AG04450 (cell line): ENCODE results near the gene MLLT10. TPM values are rescaled to one million over a fixed set of nuclear protein-coding genes. Genes with fewer than 3 reads are reported as not detected.

Experiments
- CTCF ChIA-PET: fragments of 300-600, 350-600 bp; formaldehyde crosslinking; extraction: SDS; loops from one replicate; lab custom pipeline; 2022; ENCODE audit warnings: antibody characterized with exemption, inconsistent platforms; lab: Charles Lee
- POLR2A ChIA-PET: fragments of 350-600 bp; formaldehyde crosslinking; extraction: SDS; loops from one replicate; lab custom pipeline; 2021; ENCODE audit warnings: antibody characterized with exemption, inconsistent platforms; lab: Yijun Ruan, JAX
- DNase-seq: peaks from one replicate; pipeline ENCODE4 v3.0.0-alpha.2; 2011; ENCODE audit warnings: low read depth, low spot score
- H3K27ac ChIP-seq: one replicate; pipeline ENCODE4 v1.5.1; 2012; ENCODE audit warnings: low read depth, low read length, control low read depth
- H3K27me3 ChIP-seq: one replicate; pipeline ENCODE4 v1.6.0; 2012; ENCODE audit warnings: low read length; ENCODE audit not compliant: control insufficient read depth, insufficient read depth
- H3K4me3 ChIP-seq: 2 replicates; pipeline ENCODE4 v1.5.1; 2011; ENCODE audit warnings: mild to moderate bottlenecking, low read depth, low read length, control low read depth
- H3K9me3 ChIP-seq: 2 replicates; pipeline ENCODE4 v1.5.1; 2012; ENCODE audit warnings: low read length; ENCODE audit not compliant: control insufficient read depth, insufficient read depth
- polyA plus RNA-seq: library from polyadenylated mRNA; depleted of rRNA; stranded (reverse); fragments of >200 nt; gene quantifications from 2 replicates; pipeline ENCODE4 v1.2.3, GENCODE V29; 2011
- TF ChIP-seq, protein P1 (sequence below): IDR thresholded peaks from 2 replicates; pipeline ENCODE4 v1.5.1; 2011; ENCODE audit warnings: low read depth, low read length, control low read depth, inconsistent platforms

MLLT10 gene
- polyA plus RNA-seq, 1 experiment: 41.0 TPM

DNA sequence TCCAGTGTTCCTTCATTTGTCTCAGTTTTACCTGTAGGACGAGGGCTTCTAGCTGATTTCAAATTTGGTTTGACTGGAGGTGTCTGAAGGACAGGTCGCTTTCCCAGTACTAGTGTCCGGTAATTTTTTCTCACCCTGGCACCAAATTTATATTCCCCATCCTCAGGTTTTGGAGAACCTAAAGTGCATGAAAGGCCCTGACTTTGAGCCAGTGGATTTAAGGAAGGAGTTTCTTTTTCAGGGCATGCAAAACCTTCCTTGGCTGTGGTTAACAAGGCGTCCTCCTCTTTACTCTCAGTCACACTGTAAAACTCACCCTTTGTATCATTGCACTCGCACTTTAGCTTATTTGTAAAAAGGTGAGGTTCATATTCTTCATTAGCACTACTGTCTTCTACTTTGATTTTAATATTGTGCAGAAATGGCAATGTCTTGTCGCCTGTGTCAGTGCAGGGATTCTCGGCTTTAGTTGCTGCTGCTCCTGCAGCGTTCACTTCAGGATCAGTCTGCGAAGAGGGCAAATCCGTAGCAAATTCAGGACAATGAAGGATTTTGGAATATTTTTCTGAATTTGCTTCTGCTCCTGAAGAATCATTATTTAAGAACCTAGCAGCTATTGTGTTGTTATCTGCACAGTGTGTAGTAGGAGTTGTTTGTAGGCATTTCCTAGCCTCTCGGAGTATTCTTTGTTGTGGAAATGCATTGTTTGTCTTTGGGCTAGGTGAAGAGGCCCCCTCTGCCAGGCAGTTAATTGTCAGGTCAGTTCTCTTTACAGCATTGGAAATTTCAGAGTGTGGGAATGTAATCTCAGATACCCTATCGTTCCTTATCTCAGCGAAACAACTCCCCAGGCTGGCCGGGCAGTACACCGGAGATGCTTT lies 18.4 kb upstream of the MLLT10 start:
- peak overlapping the region; percentile 70 for H3K4me3 ChIP-seq
- ChIA-PET CTCF (interaction anchor here (0.9 to 2.5 kb wide), 3 partner anchors 17 to 237 kb away, joined by 3 to 10 read pairs (median 4); no protein-coding TSS in a partner anchor), POLR2A (interaction anchor here (1.1 to 2.3 kb wide), 3 partner anchors 10 to 19 kb away, joined by 5 to 10 read pairs (median 7); partner anchors contain the start of gene SKIDA1)
- H3K27me3 ChIP-seq: no peaks in the 10 kb centered on the region
- DNase-seq: no peak
- no peak overlapping the region for H3K27ac ChIP-seq
- TF ChIP-seq, protein P1, sequence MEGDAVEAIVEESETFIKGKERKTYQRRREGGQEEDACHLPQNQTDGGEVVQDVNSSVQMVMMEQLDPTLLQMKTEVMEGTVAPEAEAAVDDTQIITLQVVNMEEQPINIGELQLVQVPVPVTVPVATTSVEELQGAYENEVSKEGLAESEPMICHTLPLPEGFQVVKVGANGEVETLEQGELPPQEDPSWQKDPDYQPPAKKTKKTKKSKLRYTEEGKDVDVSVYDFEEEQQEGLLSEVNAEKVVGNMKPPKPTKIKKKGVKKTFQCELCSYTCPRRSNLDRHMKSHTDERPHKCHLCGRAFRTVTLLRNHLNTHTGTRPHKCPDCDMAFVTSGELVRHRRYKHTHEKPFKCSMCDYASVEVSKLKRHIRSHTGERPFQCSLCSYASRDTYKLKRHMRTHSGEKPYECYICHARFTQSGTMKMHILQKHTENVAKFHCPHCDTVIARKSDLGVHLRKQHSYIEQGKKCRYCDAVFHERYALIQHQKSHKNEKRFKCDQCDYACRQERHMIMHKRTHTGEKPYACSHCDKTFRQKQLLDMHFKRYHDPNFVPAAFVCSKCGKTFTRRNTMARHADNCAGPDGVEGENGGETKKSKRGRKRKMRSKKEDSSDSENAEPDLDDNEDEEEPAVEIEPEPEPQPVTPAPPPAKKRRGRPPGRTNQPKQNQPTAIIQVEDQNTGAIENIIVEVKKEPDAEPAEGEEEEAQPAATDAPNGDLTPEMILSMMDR: no peak
- no peaks in the 10 kb centered on the region; the same call in 1 of the 2 replicates for H3K9me3 ChIP-seq

DNA sequence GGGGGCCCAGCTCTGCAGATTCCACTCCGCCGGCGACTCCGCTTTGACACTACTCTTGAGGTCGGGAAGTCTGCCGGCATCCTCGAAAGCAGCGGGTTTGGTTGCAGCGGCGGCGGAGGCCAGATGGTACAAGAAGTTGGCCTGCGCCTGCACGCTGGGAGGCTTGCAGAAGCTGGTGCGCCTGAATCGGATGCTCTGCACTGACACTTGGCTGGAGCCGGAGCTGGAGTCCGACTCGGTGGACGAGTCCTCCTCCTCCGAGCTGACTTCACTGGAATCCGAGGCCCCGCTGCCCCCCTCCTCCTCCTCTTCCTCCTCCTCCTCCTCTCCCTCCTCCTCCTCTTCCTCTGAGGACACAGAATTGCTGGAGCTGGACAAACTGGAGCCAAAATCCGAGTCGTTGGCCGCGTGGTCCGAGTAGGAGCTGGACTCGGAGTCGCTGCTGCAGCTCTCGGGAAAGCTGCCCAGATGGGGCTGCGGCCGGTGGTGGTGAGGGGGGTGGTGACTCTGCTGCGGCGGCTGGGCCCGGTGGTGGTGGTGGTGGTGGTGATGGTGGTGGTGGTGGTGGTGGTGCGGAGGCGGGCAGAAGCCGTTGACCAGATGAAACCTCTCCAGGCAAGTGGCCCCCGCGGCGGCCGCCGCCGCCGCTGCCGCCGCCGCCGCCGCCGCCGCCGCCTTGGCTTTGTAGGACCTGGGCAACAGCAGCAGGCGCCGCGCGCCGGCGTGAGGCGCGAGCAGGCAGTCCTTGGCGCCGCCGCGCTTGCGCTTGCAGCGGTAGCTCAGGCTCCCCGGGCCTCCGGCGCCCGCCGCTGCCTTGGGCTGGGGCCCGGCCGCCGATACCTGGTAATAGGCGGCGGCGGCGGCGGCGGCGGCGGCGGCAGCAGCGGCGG lies 17.5 kb upstream of the MLLT10 start:
- DNase-seq: no peak
- Histone ChIP-seq H3K9me3 (no peaks in the 10 kb centered on the region; the same call in 1 of the 2 replicates), H3K27me3 (no peaks in the 10 kb centered on the region), H3K4me3 (peak overlapping the region; percentile 70), H3K27ac (peak overlapping the region; percentile 58)
- CTCF ChIA-PET: interaction anchor here (1.4 to 2.5 kb wide), 2 partner anchors 16 to 21 kb away, joined by 4 to 10 read pairs; no protein-coding TSS in a partner anchor
- POLR2A ChIA-PET: interaction anchor here (0.6 to 2.3 kb wide), 3 partner anchors 9 to 525 kb away, joined by 7 to 10 read pairs (median 8); partner anchors contain the start of gene SKIDA1
- TF ChIP-seq, protein P1: no peak

DNA sequence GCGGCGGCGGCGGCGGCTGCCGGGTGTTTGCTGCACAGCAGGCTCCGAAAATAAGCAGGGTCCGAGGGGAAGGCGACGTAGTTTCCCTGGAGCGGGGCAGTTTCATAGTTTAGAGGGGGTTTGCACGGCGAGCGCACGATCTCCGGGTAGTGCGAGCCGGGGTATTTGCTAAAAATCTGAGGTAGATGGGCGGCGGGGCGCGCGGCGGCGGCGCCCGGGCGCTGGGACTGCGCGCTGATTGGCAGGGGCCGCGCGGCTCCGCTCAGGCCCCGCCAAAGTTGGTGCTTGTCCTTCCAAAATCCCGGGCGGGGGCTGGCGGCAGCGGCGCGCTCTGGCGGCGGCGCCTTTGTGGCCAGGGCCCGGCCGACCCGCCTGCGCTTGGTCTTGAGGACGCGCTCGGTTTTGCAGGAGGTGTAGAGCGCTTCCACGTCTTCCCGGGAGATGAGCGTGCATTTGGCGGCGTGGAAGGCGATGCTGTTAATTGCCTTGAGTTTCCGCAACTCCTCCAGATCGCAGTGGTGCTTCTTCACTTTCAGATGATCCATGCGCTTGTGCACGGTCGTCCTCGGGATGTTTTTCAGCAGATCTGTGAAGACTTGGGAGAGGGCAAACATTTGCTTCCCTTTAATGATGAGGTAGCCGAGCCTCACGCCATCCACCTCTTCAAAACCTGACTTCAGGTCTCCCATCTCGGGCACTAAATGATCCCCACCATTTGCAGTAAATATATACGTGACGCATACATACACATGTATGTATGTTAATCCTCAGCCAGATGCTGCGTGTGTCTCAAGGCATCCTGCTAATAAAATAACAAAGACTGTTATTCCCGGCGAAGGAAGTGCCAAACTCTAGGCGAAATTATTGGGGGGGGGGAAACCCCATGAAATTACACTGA lies 16.6 kb upstream of the MLLT10 start:
- Histone ChIP-seq H3K27ac (peak overlapping the region; percentile 65), H3K27me3 (no peaks in the 10 kb centered on the region), H3K9me3 (no peaks in the 10 kb centered on the region; the same call in 1 of the 2 replicates), H3K4me3 (peak overlapping the region; percentile 70)
- TF ChIP-seq, protein P1: no peak
- no peak for DNase-seq
- CTCF ChIA-PET: interaction anchor here (1.0 to 1.4 kb wide), 4 partner anchors 22 to 239 kb away, joined by 3 to 7 read pairs (median 4); no protein-coding TSS in a partner anchor
- POLR2A ChIA-PET: interaction anchor here (0.9 to 2.3 kb wide), 4 partner anchors 8 to 22 kb away, joined by 5 to 10 read pairs (median 6); partner anchors contain the start of gene SKIDA1

DNA sequence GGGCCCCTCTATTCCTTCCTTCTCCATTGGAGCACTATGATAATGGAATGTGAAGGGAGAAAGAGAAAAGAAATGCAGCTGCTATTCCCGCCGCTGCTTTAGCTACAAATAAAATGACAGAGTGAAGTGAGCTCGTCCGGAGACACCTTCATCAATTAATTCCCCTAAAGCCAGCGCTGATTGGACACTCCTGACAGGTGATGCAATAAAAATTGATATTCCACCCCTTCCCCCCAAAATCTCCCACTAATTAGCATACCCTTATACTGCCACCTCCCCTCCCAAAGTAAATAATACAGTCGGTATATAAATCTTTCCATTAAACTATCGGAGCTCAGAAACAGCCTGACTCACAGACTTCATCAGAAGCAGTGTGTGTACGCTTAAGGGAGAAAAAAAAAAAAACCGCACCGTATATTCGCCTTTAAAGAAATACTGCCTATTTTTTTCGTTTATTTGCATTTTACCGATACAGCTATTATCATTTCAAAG lies 15.8 kb upstream of the MLLT10 start:
- Histone ChIP-seq H3K27me3 (no peaks in the 10 kb centered on the region), H3K27ac (no peak overlapping the region), H3K4me3 (peak overlapping the region; percentile 70), H3K9me3 (no peaks in the 10 kb centered on the region; the same call in 1 of the 2 replicates)
- no peak for DNase-seq
- TF ChIP-seq, protein P1: no peak
- CTCF ChIA-PET: interaction anchor here (0.6 to 1.6 kb wide), 9 partner anchors 9 to 439 kb away, joined by 3 to 7 read pairs (median 3); no protein-coding TSS in a partner anchor
- POLR2A ChIA-PET: interaction anchor here (0.7 to 1.5 kb wide), 6 partner anchors 9 to 71 kb away, joined by 3 to 10 read pairs (median 5); no protein-coding TSS in a partner anchor
